Hippocampal formation (tissue), 2 donors: ENCODE data around the gene FAM78A.
"Not testable (repeated sequence)": the region's sequence is repeated elsewhere in the genome, so short reads cannot be mapped to it uniquely, and the experiment has no call there.

Source experiments
- DNase-seq, 2 donors: peaks; one replicate each; lab custom pipeline; 2025; lab: John Stamatoyannopoulos, UW

Gene FAM78A

DNA sequence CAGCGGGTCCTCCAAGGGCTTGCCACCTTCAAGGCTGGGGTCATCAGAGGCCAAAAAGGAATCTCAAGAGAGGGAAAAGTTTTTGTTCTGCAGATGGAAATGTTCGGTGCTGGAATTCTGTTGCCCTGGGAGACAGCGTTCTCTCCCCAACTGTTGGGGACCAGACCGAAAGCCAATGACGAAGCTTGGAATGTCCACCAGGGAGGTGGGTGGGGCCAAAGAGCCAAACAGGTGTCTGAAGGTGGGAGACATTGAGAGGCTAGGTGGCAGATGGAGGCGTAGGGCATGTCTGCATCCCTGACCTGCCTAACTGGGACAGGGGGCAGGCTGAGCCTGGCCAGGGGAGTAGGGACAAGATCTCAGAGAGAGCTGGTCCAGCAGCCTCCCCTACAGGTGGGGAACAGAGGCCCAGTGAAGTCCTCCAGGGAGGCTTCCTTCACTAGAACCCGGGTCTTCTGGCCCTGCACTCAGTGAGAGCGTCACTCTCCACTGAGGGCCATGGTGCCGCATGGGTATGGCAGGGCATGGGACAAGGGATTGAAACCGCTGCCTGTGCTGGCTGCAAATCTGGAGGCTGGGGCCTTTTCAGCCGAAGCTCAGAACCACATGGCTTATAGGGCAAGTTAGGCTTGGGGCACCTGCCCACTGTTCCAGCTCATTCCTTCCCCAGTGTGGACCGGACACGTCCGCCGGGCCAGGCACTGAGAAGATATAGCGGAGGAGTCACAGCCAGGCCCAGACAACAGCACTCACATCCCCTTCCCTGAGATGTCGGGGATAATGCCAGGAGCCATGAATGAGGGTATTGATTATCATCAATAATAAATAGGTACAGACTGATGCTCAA lies 5.0 kb upstream of the FAM78A start:
- no peak for DNase-seq

DNA sequence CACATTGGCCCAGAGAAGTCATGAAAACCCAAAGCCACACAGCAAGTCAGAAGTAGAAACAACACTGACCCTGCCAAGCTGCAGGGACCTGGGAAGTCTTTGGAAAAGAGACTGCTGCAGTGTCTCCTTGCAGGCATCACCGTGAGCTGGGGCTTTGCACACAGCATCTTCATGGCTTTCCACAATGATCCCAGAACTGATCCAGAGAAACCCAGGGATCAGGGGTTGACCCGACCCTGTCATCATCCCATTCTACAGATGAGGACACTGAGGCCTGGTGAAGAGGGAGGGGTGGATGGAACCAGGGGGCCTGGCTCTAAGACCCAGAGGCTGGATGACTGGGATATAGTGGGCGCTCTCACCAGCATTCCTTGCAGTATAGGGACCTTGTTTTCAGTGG lies 4.3 kb upstream of the FAM78A start:
- no peak for DNase-seq

DNA sequence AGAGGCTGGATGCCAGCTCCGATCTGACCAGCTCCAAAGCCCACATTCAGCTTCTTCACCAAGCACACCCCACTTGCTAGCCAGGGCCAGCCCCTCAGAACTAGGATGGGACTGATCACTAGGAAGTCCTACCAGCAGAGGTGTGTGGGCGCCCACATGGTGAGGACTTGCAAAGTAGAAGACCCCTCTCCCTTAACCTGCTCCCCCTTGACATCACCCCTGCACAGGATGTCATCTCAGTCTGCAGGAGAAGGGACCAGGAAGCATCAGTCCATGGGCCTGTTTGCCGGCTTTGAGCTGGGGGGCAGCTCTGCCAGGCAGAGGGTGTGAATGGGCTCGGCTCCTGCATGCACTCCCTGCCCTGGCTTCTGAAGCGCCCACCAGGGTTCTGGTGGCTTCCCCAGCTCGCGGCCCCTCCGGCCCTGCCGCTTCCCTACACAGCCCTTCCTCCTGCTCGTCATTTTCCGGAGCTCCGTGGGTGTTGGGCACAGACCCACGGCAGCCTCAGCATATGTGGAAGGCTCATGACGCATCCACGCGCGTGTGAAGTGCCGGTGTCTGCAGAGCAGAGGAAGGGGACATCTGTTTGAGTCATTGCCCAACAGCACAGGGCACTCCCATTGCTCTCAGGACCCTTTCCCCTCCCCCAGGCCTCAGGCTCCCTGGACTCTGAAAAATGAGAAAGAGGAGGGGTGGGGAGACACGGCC lies 3.7 kb upstream of the FAM78A start:
- no peak for DNase-seq

- DNase-seq, result no peak
These were observed 3.0 kb upstream of the FAM78A start for GRCh38 chr9:131279196-131279862.

DNA sequence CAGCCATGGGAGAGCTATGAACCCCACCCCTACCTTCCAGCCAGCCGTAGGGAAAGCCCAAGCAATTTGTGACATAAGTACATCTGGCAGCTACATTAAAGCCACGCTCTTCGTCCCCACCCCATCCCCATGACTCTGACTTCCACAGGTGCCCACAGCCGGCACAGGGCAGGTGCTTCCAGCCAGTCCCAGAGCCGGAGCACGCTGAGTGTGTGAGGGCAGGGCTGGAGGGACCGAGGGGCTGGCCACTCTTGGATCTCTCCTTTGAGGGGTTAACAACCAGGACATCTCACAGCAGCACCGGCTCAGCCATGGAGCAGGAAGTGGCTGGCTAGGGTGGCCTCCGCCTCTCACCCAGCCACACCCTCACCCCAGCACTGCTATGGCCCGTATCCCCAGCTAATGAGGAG lies 2.4 kb upstream of the FAM78A start:
- no peak for DNase-seq

GRCh38 chr9:131277910-131278701 lies 1.8 kb upstream of the FAM78A start:
- peak; percentile 87 to 90 for DNase-seq

DNA sequence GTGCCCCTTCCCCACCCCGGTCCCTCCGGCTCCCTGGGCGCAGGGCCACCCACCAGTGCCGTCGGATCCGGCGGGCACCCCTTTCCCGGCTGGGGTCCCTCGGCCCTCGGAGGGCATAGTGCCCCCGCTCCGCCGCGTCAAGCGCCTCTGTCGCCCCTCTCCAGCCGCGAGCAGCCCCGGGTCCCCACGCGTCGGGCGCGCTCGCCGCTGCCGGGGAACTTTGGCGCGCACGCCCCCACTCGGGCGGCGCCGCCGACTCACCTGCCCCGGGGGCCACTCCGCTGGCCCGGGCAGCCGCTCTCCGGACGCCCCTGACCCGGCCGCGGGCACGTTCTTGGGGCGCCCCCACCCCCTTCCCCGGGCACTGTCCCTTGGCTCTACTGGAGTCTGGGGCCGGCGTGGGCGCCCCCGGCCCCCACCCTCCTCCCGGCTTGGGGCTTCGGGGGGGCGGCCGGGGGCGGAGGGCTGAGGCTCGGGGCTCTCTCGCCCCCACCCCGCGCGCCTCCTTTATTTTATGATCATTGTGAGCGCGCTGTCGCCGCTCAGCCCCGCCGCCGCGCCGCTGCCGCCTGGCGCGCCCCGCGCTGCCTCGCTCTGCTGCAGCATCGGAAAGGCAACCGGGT lies 1.1 kb upstream of the FAM78A start:
- DNase-seq, result no peak

DNA sequence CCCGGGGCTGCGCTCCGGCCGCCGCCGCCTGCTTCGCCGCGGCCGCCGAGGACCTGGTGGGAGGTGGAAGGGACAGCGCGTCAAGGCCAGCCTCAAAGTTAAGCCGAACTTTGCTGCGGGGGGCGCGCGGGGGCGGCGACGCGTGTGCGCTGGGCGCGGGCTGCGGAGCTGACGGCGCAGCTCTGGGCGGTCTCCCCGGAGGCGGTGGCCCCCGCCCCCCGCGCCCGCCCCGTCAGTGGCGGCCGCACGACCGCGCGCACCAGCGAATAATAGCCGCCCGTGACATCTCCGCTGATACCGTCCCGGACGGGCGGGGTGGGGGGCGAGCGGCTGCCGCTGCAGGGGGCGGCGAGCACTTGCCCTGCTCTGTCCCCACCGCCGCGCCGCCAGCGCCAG lies 579 bp upstream of the FAM78A start:
- no peak for DNase-seq

DNA sequence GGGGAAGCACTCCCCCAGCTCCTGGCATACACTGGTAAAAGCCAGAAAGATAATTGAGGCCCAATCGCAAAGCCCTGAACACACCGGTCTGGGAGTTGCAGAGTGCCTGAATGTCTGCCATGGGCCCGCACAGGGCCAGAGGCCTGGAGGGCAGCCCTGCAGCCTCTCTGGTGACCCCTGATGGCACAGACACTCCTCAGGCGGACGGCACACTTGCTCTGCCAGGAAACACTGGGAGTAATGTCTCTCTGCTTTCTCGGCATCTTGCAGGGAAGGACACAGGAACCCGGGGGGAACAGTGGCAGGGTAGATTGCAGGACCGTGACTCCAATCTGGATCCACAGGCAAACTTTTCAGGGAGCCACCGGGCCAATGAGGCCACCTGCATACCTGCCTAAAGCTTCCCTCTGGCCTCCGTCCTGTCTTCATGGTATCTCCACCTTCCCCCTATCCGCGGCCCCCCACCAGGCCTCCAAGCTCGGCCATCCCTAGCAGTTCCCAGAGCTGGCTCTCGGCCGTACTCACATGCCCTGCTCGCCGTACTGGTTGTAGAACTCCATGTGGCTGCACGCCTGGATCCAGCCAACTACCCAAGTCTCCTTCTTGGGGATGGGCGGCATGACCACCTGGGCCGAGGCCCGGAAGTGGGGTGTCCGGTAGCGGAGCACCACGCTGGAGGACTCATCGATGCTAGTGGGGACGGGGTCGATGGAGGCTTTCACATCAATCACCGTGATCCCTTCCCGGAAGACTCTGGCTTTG lies 797 bp downstream of the FAM78A start:
- DNase-seq, result no peak

GRCh38 chr9:131274674-131275331 lies 1.5 kb downstream of the FAM78A start:
- no peak for DNase-seq

GRCh38 chr9:131273856-131274673 lies 2.2 kb downstream of the FAM78A start:
- DNase-seq, result no peak

- no peak for DNase-seq
These were observed 3.0 kb downstream of the FAM78A start for GRCh38 chr9:131273146-131273855.

GRCh38 chr9:131272212-131272611 lies 4.1 kb downstream of the FAM78A start:
- DNase-seq, result no peak

GRCh38 chr9:131271506-131271931 lies 4.8 kb downstream of the FAM78A start:
- DNase-seq, result no peak

DNA sequence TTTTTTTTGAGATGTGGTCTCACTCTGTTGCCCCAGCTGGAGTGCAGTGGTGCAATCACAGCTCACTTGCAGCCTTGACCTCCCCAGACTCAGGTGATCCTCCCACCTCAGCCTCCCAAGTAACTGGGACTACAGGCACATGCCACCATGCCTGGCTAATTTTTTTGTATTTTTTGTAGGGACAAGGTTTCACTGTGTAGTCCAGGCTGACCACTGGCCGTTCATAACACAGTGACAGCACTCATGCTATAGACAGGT lies 5.4 kb downstream of the FAM78A start:
- DNase-seq, result not testable (repeated sequence)

DNA sequence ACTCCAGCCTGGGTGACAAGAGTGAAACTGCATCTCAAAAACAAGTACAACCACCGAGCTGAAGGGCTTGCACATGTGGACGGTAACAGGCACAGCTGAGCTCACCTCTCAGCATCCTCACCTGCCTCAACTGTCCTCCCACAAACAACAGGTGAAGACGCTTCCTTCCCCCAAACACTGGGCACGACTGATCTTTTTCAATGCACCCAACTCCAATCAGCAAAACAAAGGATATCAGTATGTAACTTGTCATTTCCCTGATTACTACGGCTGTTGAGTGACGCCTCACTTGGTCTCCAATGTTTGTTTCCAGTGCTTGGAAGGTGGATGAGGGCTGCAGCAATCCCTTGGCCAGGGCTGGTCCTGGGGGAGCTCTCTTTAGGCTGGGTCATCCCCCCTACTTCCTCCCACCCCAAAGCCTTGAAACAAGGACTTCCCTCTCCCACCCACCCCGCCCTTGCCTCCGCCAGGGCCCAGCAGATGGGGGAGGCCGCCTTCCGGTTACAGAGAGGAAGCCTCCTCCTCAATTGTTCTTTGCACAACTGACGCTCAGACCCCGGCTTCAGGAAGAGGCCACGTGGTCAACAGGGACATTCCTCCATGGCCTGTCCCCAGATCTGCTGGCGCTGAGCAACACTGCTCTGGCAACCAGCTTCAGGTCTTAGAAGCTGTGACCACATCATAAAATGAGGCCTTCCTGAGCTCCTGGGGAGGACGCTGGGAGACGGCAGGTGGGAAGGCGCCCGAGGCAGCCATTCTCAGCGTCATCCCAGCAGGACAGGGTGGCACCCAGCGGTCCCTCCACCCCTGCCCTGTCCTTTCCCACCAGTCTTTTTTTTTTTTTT lies 5.9 kb downstream of the FAM78A start:
- DNase-seq, result peak in 1 of 2 donors; percentile 38

DNA sequence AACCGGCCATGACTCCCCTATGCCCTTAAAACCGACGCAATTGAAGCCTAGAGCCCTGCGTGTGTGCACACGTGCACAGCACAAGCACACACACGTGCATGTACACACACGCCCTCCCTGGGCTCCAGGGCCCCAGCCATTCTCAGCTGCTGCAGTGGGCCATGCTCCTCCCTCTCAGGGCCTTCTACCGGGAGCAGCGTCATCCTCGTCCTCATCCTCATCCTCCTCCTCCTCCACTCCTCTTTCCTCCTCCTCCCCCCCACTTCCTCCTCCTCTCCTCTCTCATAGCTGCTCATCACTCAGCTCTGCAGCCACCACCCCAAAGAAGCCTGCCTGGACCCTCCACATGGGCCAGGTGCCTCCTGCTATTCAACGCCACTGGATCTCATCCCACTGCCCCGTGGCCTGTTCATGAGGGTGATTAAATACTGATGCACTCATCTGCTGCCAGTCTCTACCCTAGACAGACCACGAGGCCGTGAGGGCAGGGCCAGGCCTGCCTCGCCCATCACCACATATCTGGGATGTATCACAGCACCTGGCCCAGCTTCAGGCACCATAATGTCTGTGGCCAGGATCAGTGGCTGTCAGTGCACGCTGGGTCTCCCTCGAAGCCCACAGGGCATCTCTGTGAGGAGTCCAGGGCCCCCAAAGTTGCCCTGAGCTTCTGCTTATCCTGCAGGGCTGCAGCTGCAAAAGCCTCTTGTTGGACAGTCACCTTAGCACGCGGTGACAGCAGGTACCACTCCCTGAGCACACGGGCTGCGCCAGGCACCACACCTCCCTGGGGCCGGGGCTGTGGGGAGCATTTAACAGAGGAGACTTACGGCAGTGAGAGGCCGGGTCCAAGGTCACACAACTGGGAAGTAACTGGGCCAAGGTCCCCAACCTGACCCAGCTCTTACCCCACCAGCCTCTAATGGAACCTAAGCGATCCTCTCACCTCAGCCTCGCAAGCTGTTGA lies 9.8 kb downstream of the FAM78A start:
- no peak for DNase-seq
